ENCODE results near the gene INSYN2B. TPM values are rescaled to one million over a fixed set of nuclear protein-coding genes. Genes with fewer than 3 reads are reported as not detected.

The INSYN2B gene
- polyA plus RNA-seq, 1 donor from 2014 or later = not detected

GRCh38 chr5:169933616-169934015, 46.7 kb downstream of the INSYN2B start:
- H3K36me3 Mint-ChIP-seq = peaks cover 10% of the 10 kb centered on the region
- peaks cover 37 to 50% (median 47%) of the 10 kb centered on the region in 3 donors for H3K4me1 Mint-ChIP-seq
- H3K4me3 Mint-ChIP-seq = no peak overlapping the region
- H3K27ac Mint-ChIP-seq = no peak overlapping the region
- no peaks in the 10 kb centered on the region for H3K9me3 Mint-ChIP-seq
- no peaks in the 10 kb centered on the region for H3K27me3 Mint-ChIP-seq

- H3K4me3 Mint-ChIP-seq = no peak overlapping the region
- peaks cover 10% of the 10 kb centered on the region for H3K36me3 Mint-ChIP-seq
- peak overlapping the region in 1 of 3 donors; percentile 51 for H3K27ac Mint-ChIP-seq
- no peaks in the 10 kb centered on the region for H3K9me3 Mint-ChIP-seq
- H3K4me1 Mint-ChIP-seq = peaks cover 39 to 50% (median 47%) of the 10 kb centered on the region in 3 donors
- H3K27me3 Mint-ChIP-seq = no peaks in the 10 kb centered on the region
Measured at GRCh38 chr5:169933127-169933526, 47.2 kb downstream of the INSYN2B start.

GRCh38 chr5:169923988-169924387, 56.3 kb downstream of the INSYN2B start:
- no peak overlapping the region for H3K4me3 Mint-ChIP-seq
- H3K27ac Mint-ChIP-seq = no peak overlapping the region
- H3K4me1 Mint-ChIP-seq = peaks cover 0 to 6% (median 2%) of the 10 kb centered on the region in 3 donors
- H3K27me3 Mint-ChIP-seq = no peaks in the 10 kb centered on the region
- H3K9me3 Mint-ChIP-seq = no peaks in the 10 kb centered on the region
- peaks cover 5% of the 10 kb centered on the region for H3K36me3 Mint-ChIP-seq

GRCh38 chr5:169922474-169922873, 57.8 kb downstream of the INSYN2B start:
- H3K27ac Mint-ChIP-seq = no peak overlapping the region
- peaks cover 0 to 4% (median 3%) of the 10 kb centered on the region in 3 donors for H3K4me1 Mint-ChIP-seq
- H3K9me3 Mint-ChIP-seq = no peaks in the 10 kb centered on the region
- H3K27me3 Mint-ChIP-seq = no peaks in the 10 kb centered on the region
- H3K4me3 Mint-ChIP-seq = no peak overlapping the region
- H3K36me3 Mint-ChIP-seq = peaks cover 5% of the 10 kb centered on the region

GRCh38 chr5:169921949-169922348, 58.3 kb downstream of the INSYN2B start:
- Mint-ChIP-seq H3K27me3 (no peaks in the 10 kb centered on the region), H3K4me1 (peaks cover 0 to 4% (median 2%) of the 10 kb centered on the region in 3 donors), H3K36me3 (peaks cover 2% of the 10 kb centered on the region), H3K4me3 (no peak overlapping the region), H3K9me3 (no peaks in the 10 kb centered on the region), H3K27ac (no peak overlapping the region)

- Mint-ChIP-seq H3K27me3 (no peaks in the 10 kb centered on the region), H3K36me3 (peaks cover 2% of the 10 kb centered on the region), H3K27ac (no peak overlapping the region)
Measured at GRCh38 chr5:169921384-169921783, 58.9 kb downstream of the INSYN2B start.

GRCh38 chr5:169920474-169920873, 59.8 kb downstream of the INSYN2B start:
- Mint-ChIP-seq H3K27ac (peak overlapping the region in 1 of 3 donors; percentile 3), H3K36me3 (peaks cover under 1% of the 10 kb centered on the region), H3K4me3 (no peak overlapping the region), H3K9me3 (no peaks in the 10 kb centered on the region), H3K27me3 (no peaks in the 10 kb centered on the region), H3K4me1 (peaks cover 0 to 3% (median 2%) of the 10 kb centered on the region in 3 donors)

More at GRCh38 chr5:169921384-169921783, 58.9 kb downstream of the INSYN2B start:
- Mint-ChIP-seq H3K4me1 (peaks cover 0 to 4% (median 2%) of the 10 kb centered on the region in 3 donors), H3K4me3 (no peak overlapping the region), H3K9me3 (no peaks in the 10 kb centered on the region)

- H3K36me3 Mint-ChIP-seq = peaks cover 2% of the 10 kb centered on the region
- no peaks in the 10 kb centered on the region for H3K27me3 Mint-ChIP-seq
- H3K9me3 Mint-ChIP-seq = no peaks in the 10 kb centered on the region
- peaks cover 2 to 10% (median 5%) of the 10 kb centered on the region in 3 donors for H3K4me1 Mint-ChIP-seq
- H3K27ac Mint-ChIP-seq = no peak overlapping the region
- no peak overlapping the region for H3K4me3 Mint-ChIP-seq
Measured at GRCh38 chr5:169918228-169918627, 62.1 kb downstream of the INSYN2B start.

- Mint-ChIP-seq H3K9me3 (no peaks in the 10 kb centered on the region), H3K4me3 (peak overlapping the region in 1 of 4 donors; percentile 24), H3K4me1 (peaks cover 2 to 10% (median 5%) of the 10 kb centered on the region in 3 donors), H3K27ac (peak overlapping the region in 1 of 3 donors; percentile 21), H3K36me3 (peaks cover 2% of the 10 kb centered on the region), H3K27me3 (no peaks in the 10 kb centered on the region)
Measured at GRCh38 chr5:169917500-169917899, 62.8 kb downstream of the INSYN2B start.

GRCh38 chr5:169914766-169915165, 65.5 kb downstream of the INSYN2B start:
- no peaks in the 10 kb centered on the region for H3K9me3 Mint-ChIP-seq
- no peaks in the 10 kb centered on the region for H3K27me3 Mint-ChIP-seq
- peaks cover 2 to 10% (median 7%) of the 10 kb centered on the region in 3 donors for H3K4me1 Mint-ChIP-seq
- H3K27ac Mint-ChIP-seq = no peak overlapping the region
- peaks cover 2% of the 10 kb centered on the region for H3K36me3 Mint-ChIP-seq
- H3K4me3 Mint-ChIP-seq = no peak overlapping the region

- H3K9me3 Mint-ChIP-seq = no peaks in the 10 kb centered on the region
- H3K27me3 Mint-ChIP-seq = no peaks in the 10 kb centered on the region
- H3K36me3 Mint-ChIP-seq = peaks cover 2% of the 10 kb centered on the region
- no peak overlapping the region for H3K27ac Mint-ChIP-seq
- H3K4me3 Mint-ChIP-seq = no peak overlapping the region
- peaks cover 2 to 10% (median 5%) of the 10 kb centered on the region in 3 donors for H3K4me1 Mint-ChIP-seq
Measured at GRCh38 chr5:169913479-169913878, 66.8 kb downstream of the INSYN2B start.

GRCh38 chr5:169911448-169912212, 68.7 kb downstream of the INSYN2B start:
- no peaks in the 10 kb centered on the region for H3K27me3 Mint-ChIP-seq
- no peaks in the 10 kb centered on the region for H3K9me3 Mint-ChIP-seq
- no peak overlapping the region for H3K27ac Mint-ChIP-seq
- H3K4me3 Mint-ChIP-seq = no peak overlapping the region
- H3K4me1 Mint-ChIP-seq = peaks cover 2 to 10% (median 5%) of the 10 kb centered on the region in 3 donors
- H3K36me3 Mint-ChIP-seq = peaks cover 3% of the 10 kb centered on the region

GRCh38 chr5:169910393-169910792, 69.9 kb downstream of the INSYN2B start:
- Mint-ChIP-seq H3K27ac (peak overlapping the region in 1 of 3 donors; percentile 6), H3K9me3 (no peaks in the 10 kb centered on the region), H3K27me3 (no peaks in the 10 kb centered on the region), H3K36me3 (peaks cover 3% of the 10 kb centered on the region), H3K4me1 (peaks cover 3 to 10% (median 5%) of the 10 kb centered on the region in 3 donors), H3K4me3 (no peak overlapping the region)

- Mint-ChIP-seq H3K4me3 (no peak overlapping the region), H3K36me3 (peaks cover 3% of the 10 kb centered on the region), H3K4me1 (peaks cover 3 to 11% (median 5%) of the 10 kb centered on the region in 3 donors), H3K9me3 (no peaks in the 10 kb centered on the region), H3K27ac (peak overlapping the region in 2 of 3 donors; percentile 6 to 23), H3K27me3 (no peaks in the 10 kb centered on the region)
Measured at GRCh38 chr5:169909945-169910344, 70.3 kb downstream of the INSYN2B start.

- Mint-ChIP-seq H3K9me3 (no peaks in the 10 kb centered on the region), H3K4me1 (peaks cover 2 to 5% (median 4%) of the 10 kb centered on the region in 3 donors)
Measured at GRCh38 chr5:169908864-169909263, 71.4 kb downstream of the INSYN2B start.

More at GRCh38 chr5:169908864-169909263, 71.4 kb downstream of the INSYN2B start:
- H3K27me3 Mint-ChIP-seq = no peaks in the 10 kb centered on the region
- peaks cover 2% of the 10 kb centered on the region for H3K36me3 Mint-ChIP-seq
- no peak overlapping the region for H3K4me3 Mint-ChIP-seq
- no peak overlapping the region for H3K27ac Mint-ChIP-seq
